H9 (cell line): ENCODE measurements around the gene SLC22A12. TPM values are rescaled to one million over a fixed set of nuclear protein-coding genes. Genes with fewer than 3 reads are reported as not detected.

Experiments
- DNase-seq: peaks from one replicate; pipeline ENCODE4 v3.0.0-alpha.2; 2017
- H2AFZ ChIP-seq: one replicate; pipeline ENCODE4 v1.6.1; 2013; ENCODE audit warnings: mild to moderate bottlenecking, low read length, control low read depth, moderate library complexity
- H2AK5ac ChIP-seq: 2 replicates; pipeline ENCODE4 v1.6.1; 2013; ENCODE audit warnings: low read length, control low read depth, mixed read lengths; ENCODE audit not compliant: insufficient read length
- H2BK120ac ChIP-seq: one replicate; pipeline ENCODE4 v1.6.1; 2013; ENCODE audit warnings: low read depth, mild to moderate bottlenecking, low read length, control low read depth, inconsistent platforms; ENCODE audit not compliant: poor library complexity, severe bottlenecking
- H2BK12ac ChIP-seq: 2 replicates; pipeline ENCODE4 v1.6.1; 2013; ENCODE audit warnings: low read length, control low read depth, mixed read lengths, low read depth; ENCODE audit not compliant: insufficient read length
- H2BK15ac ChIP-seq: 2 replicates; pipeline ENCODE4 v1.6.1; 2013; ENCODE audit warnings: low read depth, low read length, control low read depth
- H2BK20ac ChIP-seq: one replicate; pipeline ENCODE4 v1.6.1; 2013; ENCODE audit warnings: low read depth, mild to moderate bottlenecking, low read length, control low read depth, inconsistent platforms; ENCODE audit not compliant: poor library complexity, severe bottlenecking
- H2BK5ac ChIP-seq: 2 replicates; pipeline ENCODE4 v1.6.1; 2013; ENCODE audit warnings: low read length, control low read depth, mixed read lengths; ENCODE audit not compliant: insufficient read length
- H3K14ac ChIP-seq: 2 replicates; pipeline ENCODE4 v1.6.1; 2013; ENCODE audit warnings: low read length, control low read depth; ENCODE audit not compliant: insufficient read depth
- H3K18ac ChIP-seq: 2 replicates; pipeline ENCODE4 v1.6.1; 2013; ENCODE audit warnings: low read depth, mild to moderate bottlenecking, mixed read lengths, low read length, control low read depth; ENCODE audit not compliant: insufficient read length
- H3K23ac ChIP-seq: 2 replicates; pipeline ENCODE4 v1.6.1; 2013; ENCODE audit warnings: low read length, control low read depth, mixed read lengths, low read depth; ENCODE audit not compliant: insufficient read length
- H3K23me2 ChIP-seq: 2 replicates; pipeline ENCODE4 v1.6.1; 2013; ENCODE audit warnings: low read depth, mild to moderate bottlenecking, mixed read lengths, low read length, control low read depth; ENCODE audit not compliant: insufficient read length, poor library complexity, severe bottlenecking
- H3K27ac ChIP-seq: 2 replicates; pipeline ENCODE4 v1.5.1; 2013; ENCODE audit warnings: low read length, control low read depth, mixed read lengths, low read depth; ENCODE audit not compliant: insufficient read length
- H3K27me3 ChIP-seq: 2 replicates; pipeline ENCODE4 v1.6.1; 2013; ENCODE audit warnings: low read length, control low read depth, inconsistent platforms; ENCODE audit not compliant: insufficient read depth
- H3K4ac ChIP-seq: 2 replicates; pipeline ENCODE4 v1.6.1; 2013; ENCODE audit warnings: low read depth, mild to moderate bottlenecking, control low read depth, inconsistent platforms, low read length, moderate library complexity
- H3K4me1 ChIP-seq: 2 replicates; pipeline ENCODE4 v1.6.1; 2013; ENCODE audit warnings: low read length, control low read depth, inconsistent platforms; ENCODE audit not compliant: insufficient read depth
- H3K4me2 ChIP-seq: 2 replicates; pipeline ENCODE4 v1.6.1; 2013; ENCODE audit warnings: low read length, control low read depth, mixed read lengths; ENCODE audit not compliant: insufficient read length, insufficient read depth
- H3K56ac ChIP-seq: 2 replicates; pipeline ENCODE4 v1.6.1; 2013; ENCODE audit warnings: low read depth, mild to moderate bottlenecking, mixed read lengths, low read length, control low read depth; ENCODE audit not compliant: insufficient read length
- H3K79me1 ChIP-seq: 2 replicates; pipeline ENCODE4 v1.6.1; 2013; ENCODE audit warnings: low read depth, mild to moderate bottlenecking, moderate library complexity, low read length, control low read depth, inconsistent platforms; ENCODE audit not compliant: insufficient read depth, poor library complexity, severe bottlenecking
- H3K79me2 ChIP-seq: 2 replicates; pipeline ENCODE4 v1.6.1; 2013; ENCODE audit warnings: low read length, control low read depth, inconsistent platforms; ENCODE audit not compliant: insufficient read depth
- H3K9ac ChIP-seq: 2 replicates; pipeline ENCODE4 v1.6.1; 2013; ENCODE audit warnings: low read length, control low read depth, mixed read lengths; ENCODE audit not compliant: insufficient read length; ENCODE audit errors: extremely low read depth
- H3K9me3 ChIP-seq: one replicate; pipeline ENCODE4 v1.6.1; 2013; ENCODE audit warnings: low read depth, low read length, inconsistent platforms; ENCODE audit not compliant: control insufficient read depth
- H3T11ph ChIP-seq: one replicate; pipeline ENCODE4 v1.6.1; 2013; ENCODE audit warnings: mild to moderate bottlenecking, low read length, control low read depth, inconsistent platforms
- H4K20me1 ChIP-seq: one replicate; pipeline ENCODE4 v1.6.1; 2013; ENCODE audit not compliant: control insufficient read depth, insufficient read length, insufficient read depth
- H4K5ac ChIP-seq: 2 replicates; pipeline ENCODE4 v1.6.1; 2013; ENCODE audit warnings: low read depth, mild to moderate bottlenecking, mixed read lengths, low read length, control low read depth; ENCODE audit not compliant: insufficient read length
- H4K8ac ChIP-seq: replicated peaks from 2 replicates; pipeline ENCODE4 v1.6.1; 2013; ENCODE audit warnings: low read length, control low read depth, mixed read lengths, low read depth; ENCODE audit not compliant: insufficient read length
- H4K91ac ChIP-seq: 2 replicates; pipeline ENCODE4 v1.6.1; 2013; ENCODE audit warnings: low read depth, mild to moderate bottlenecking, moderate library complexity, mixed read lengths, low read length, control low read depth; ENCODE audit not compliant: insufficient read length
- H3K27ac Mint-ChIP-seq, 3 experiments: 2 replicates in 2 of 3; 3 replicates in 1 of 3; pipeline ENCODE4 v1.8.0; 2020 to 2021; ENCODE audit warnings: mixed read lengths in 3 of 3, mild to moderate bottlenecking in 1 of 3, moderate library complexity in 1 of 3
- H3K27me3 Mint-ChIP-seq: 2 replicates; pipeline ENCODE4 v1.8.0; 2021; ENCODE audit warnings: low read depth, mild to moderate bottlenecking, moderate library complexity, mixed read lengths
- H3K36me3 Mint-ChIP-seq, 3 experiments: 2 replicates in 2 of 3; 3 replicates in 1 of 3; pipeline ENCODE4 v1.8.0; 2020 to 2021; ENCODE audit warnings: low read depth in 3 of 3, mixed read lengths in 3 of 3; ENCODE audit not compliant: insufficient read depth in 1 of 3
- H3K4me1 Mint-ChIP-seq, 2 experiments: 2 replicates each; pipeline ENCODE4 v1.8.0; 2020; ENCODE audit warnings: mixed read lengths in 2 of 2
- H3K4me3 Mint-ChIP-seq, 2 experiments: 2 replicates in 1 of 2; 3 replicates in 1 of 2; pipeline ENCODE4 v1.8.0; 2020 to 2021; ENCODE audit warnings: mild to moderate bottlenecking in 2 of 2, mixed read lengths in 2 of 2, moderate library complexity in 1 of 2
- H3K9me3 Mint-ChIP-seq, 2 experiments: 2 replicates in 1 of 2; 3 replicates in 1 of 2; pipeline ENCODE4 v1.8.0; 2020; ENCODE audit warnings: mild to moderate bottlenecking in 2 of 2, mixed read lengths in 2 of 2, moderate library complexity in 1 of 2
- WGBS: extraction: QIAGEN DNeasy Blood & Tissue Kit; methylation state at CpG from one replicate; pipeline ENCODE4 v1.1.7; 2013; ENCODE audit warnings: missing lambda C conversion rate, low lambda C conversion rate, mixed read lengths; ENCODE audit not compliant: insufficient read length; ENCODE audit errors: extremely low coverage; 5-methylcytosine and 5-hydroxymethylcytosine counted together
- total RNA-seq: library from RNA; stranded (reverse); gene quantifications from 2 replicates; pipeline ENCODE4 v1.2.1, GENCODE V29; 2021
- TF ChIP-seq, protein P1 (sequence below): fragments of 200-600 bp; sonication (generic); conservative IDR thresholded peaks from 3 replicates; pipeline ENCODE4 v1.8.0; 2021; ENCODE audit warnings: antibody characterized with exemption, mild to moderate bottlenecking

Gene SLC22A12
- total RNA-seq, 1 experiment from 2014 or later, result not detected

GRCh38 chr11:64642418-64642735, 51.4 kb downstream of the SLC22A12 start:
- H3K27me3 ChIP-seq, result peaks cover 39% of the 10 kb centered on the region
- H3K79me1 ChIP-seq, result no peaks in the 10 kb centered on the region
- peak overlapping the region; percentile 69 for H3K4me2 ChIP-seq
- peaks cover 2% of the 10 kb centered on the region; the same call in 1 of the 2 replicates for H3K4me1 ChIP-seq
- no CpG with 5 or more reads among the region's 30 CpGs for WGBS
- no peak overlapping the region for H3K4ac ChIP-seq
- no peak overlapping the region for H3T11ph ChIP-seq
- no peak overlapping the region for H2AK5ac ChIP-seq
- H3K23me2 ChIP-seq, result peaks cover 24% of the 10 kb centered on the region
- peaks cover 21 to 37% of the 10 kb centered on the region in 2 experiments for H3K4me1 Mint-ChIP-seq
- H3K23ac ChIP-seq, result no peak overlapping the region
- H3K27me3 Mint-ChIP-seq, result peaks cover 53% of the 10 kb centered on the region
- no peak overlapping the region for H4K5ac ChIP-seq
- no peak overlapping the region for H2BK20ac ChIP-seq
- no peak overlapping the region for H3K27ac ChIP-seq
- H2AFZ ChIP-seq, result no peak overlapping the region
- no peak overlapping the region for H4K8ac ChIP-seq
- H3K9me3 Mint-ChIP-seq, result no peaks in the 10 kb centered on the region; a peak in 1 of 5 replicates
- no peak overlapping the region for H3K4me3 Mint-ChIP-seq
- H2BK15ac ChIP-seq, result no peak overlapping the region
- H4K20me1 ChIP-seq, result no peaks in the 10 kb centered on the region
- H3K9me3 ChIP-seq, result no peaks in the 10 kb centered on the region
- H3K27ac Mint-ChIP-seq, result no peak overlapping the region
- no peak overlapping the region for H2BK5ac ChIP-seq
- no peak for DNase-seq
- no peak overlapping the region for H3K9ac ChIP-seq
- TF ChIP-seq, protein P1, sequence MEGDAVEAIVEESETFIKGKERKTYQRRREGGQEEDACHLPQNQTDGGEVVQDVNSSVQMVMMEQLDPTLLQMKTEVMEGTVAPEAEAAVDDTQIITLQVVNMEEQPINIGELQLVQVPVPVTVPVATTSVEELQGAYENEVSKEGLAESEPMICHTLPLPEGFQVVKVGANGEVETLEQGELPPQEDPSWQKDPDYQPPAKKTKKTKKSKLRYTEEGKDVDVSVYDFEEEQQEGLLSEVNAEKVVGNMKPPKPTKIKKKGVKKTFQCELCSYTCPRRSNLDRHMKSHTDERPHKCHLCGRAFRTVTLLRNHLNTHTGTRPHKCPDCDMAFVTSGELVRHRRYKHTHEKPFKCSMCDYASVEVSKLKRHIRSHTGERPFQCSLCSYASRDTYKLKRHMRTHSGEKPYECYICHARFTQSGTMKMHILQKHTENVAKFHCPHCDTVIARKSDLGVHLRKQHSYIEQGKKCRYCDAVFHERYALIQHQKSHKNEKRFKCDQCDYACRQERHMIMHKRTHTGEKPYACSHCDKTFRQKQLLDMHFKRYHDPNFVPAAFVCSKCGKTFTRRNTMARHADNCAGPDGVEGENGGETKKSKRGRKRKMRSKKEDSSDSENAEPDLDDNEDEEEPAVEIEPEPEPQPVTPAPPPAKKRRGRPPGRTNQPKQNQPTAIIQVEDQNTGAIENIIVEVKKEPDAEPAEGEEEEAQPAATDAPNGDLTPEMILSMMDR, result no peak
- no peak overlapping the region for H3K18ac ChIP-seq
- H3K14ac ChIP-seq, result no peak overlapping the region
- no peaks in the 10 kb centered on the region for H3K36me3 Mint-ChIP-seq
- no peak overlapping the region for H2BK120ac ChIP-seq
- no peak overlapping the region for H2BK12ac ChIP-seq
- H3K79me2 ChIP-seq, result no peaks in the 10 kb centered on the region
- H3K56ac ChIP-seq, result no peak overlapping the region
- no peak overlapping the region for H4K91ac ChIP-seq
